HL-60 (cell line): Measurements from ENCODE around the gene THAP5.

Experiments
- GABPA ChIP-seq: IDR thresholded peaks from 2 replicates; pipeline ENCODE4 v1.6.1; 2012; ENCODE audit warnings: low read depth
- SPI1 ChIP-seq: IDR thresholded peaks from 2 replicates; pipeline ENCODE4 v1.6.1; 2012; ENCODE audit warnings: low read depth, mild to moderate bottlenecking, borderline replicate concordance
- TF ChIP-seq, protein P1 (sequence below): IDR thresholded peaks from one replicate; pipeline ENCODE4 v1.5.1; 2011; ENCODE audit warnings: low read length, control low read depth, inconsistent platforms; ENCODE audit not compliant: insufficient read depth
- TF ChIP-seq, protein P2 (sequence below): IDR thresholded peaks from 2 replicates; pipeline ENCODE4 v1.6.1; 2012; ENCODE audit warnings: low read depth; ENCODE audit not compliant: insufficient replicate concordance

DNA sequence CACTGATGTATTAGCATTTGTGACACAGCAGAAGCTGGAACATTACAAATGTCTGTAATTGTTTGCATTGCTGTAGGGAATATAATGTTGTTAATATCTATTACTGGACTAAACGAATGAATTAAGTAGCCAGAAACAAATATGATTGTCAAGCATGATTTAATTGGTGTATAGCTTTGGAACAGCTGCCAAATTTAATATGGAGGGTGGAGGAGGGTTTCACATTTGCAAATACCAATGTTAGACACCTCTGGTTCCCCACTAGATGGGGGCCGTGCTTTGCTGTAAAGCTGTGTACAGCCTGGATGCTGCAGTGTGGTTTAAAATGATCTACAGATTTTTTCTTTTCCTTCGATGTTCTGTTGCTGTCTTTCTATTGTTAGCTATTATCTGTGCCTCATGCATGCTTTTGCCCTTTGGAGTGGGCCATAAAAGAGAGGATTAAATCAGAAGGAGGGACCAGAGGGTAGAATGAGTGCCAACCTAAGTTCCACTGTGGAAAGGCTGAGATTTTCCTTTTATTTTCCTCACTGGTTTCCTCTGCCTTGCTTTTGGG is 23.2 kb upstream of the THAP5 start:
- TF ChIP-seq, protein P1, sequence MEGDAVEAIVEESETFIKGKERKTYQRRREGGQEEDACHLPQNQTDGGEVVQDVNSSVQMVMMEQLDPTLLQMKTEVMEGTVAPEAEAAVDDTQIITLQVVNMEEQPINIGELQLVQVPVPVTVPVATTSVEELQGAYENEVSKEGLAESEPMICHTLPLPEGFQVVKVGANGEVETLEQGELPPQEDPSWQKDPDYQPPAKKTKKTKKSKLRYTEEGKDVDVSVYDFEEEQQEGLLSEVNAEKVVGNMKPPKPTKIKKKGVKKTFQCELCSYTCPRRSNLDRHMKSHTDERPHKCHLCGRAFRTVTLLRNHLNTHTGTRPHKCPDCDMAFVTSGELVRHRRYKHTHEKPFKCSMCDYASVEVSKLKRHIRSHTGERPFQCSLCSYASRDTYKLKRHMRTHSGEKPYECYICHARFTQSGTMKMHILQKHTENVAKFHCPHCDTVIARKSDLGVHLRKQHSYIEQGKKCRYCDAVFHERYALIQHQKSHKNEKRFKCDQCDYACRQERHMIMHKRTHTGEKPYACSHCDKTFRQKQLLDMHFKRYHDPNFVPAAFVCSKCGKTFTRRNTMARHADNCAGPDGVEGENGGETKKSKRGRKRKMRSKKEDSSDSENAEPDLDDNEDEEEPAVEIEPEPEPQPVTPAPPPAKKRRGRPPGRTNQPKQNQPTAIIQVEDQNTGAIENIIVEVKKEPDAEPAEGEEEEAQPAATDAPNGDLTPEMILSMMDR: no peak
- TF ChIP-seq, protein P2, sequence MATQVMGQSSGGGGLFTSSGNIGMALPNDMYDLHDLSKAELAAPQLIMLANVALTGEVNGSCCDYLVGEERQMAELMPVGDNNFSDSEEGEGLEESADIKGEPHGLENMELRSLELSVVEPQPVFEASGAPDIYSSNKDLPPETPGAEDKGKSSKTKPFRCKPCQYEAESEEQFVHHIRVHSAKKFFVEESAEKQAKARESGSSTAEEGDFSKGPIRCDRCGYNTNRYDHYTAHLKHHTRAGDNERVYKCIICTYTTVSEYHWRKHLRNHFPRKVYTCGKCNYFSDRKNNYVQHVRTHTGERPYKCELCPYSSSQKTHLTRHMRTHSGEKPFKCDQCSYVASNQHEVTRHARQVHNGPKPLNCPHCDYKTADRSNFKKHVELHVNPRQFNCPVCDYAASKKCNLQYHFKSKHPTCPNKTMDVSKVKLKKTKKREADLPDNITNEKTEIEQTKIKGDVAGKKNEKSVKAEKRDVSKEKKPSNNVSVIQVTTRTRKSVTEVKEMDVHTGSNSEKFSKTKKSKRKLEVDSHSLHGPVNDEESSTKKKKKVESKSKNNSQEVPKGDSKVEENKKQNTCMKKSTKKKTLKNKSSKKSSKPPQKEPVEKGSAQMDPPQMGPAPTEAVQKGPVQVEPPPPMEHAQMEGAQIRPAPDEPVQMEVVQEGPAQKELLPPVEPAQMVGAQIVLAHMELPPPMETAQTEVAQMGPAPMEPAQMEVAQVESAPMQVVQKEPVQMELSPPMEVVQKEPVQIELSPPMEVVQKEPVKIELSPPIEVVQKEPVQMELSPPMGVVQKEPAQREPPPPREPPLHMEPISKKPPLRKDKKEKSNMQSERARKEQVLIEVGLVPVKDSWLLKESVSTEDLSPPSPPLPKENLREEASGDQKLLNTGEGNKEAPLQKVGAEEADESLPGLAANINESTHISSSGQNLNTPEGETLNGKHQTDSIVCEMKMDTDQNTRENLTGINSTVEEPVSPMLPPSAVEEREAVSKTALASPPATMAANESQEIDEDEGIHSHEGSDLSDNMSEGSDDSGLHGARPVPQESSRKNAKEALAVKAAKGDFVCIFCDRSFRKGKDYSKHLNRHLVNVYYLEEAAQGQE: no peak
- TF ChIP-seq SPI1: no peak
- no peak for TF ChIP-seq GABPA
